Stimulated activated CD4-positive, alpha-beta T cell treated with anti-CD3 and anti-CD28 coated beads, TNF-alpha, amount 100 ng/mL, for 1 hour (primary cell): ENCODE measurements around the gene YY1AP1.
"Not testable (repeated sequence)": the region's sequence is repeated elsewhere in the genome, so short reads cannot be mapped to it uniquely, and the experiment has no call there.

Experiments used
- DNase-seq, 3 donors: peaks; one replicate each; pipeline ENCODE4 v3.0.0-alpha.2; 2020; ENCODE audit warnings: low read depth in 3 of 3, low spot score in 1 of 3

The YY1AP1 gene

DNA sequence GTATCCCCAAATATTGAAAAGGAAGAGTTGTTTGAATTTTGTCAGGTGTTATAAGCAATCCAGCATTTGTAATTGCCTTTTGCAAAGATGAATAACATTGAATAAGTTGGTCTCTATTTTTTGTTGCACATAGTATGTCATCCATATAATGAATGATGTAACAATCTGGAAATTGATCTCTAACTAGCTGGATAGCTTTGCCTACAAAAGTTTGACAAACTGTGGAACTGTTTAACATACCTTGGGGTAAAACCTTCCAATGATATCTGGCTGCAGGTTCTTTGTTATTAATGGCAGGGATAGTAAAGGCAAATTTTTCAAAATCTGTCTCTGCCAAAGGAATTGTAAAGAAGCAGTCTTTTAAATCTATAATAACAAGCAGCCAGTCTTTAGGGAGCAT lies 8.0 kb upstream of the YY1AP1 start:
- DNase-seq, result no peak

DNA sequence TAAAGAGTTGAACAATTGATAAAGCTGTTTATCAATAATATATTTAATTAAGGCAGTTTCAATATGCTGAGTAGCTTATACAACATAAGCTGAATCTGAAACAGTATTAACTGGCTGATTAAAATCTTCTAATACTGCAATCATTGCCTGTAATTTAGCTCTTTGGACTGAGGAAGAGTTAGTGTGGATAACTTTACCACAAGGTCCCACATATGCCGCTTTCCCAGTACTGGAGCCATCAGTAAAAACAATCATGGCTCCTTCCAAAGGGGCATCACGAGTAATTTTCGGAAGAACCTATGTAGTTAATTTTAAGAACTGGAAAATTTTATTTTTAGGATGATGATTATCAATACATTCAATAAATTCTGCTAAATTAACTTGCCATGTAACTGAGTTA lies 7.0 kb upstream of the YY1AP1 start:
- DNase-seq, result no peak

DNA sequence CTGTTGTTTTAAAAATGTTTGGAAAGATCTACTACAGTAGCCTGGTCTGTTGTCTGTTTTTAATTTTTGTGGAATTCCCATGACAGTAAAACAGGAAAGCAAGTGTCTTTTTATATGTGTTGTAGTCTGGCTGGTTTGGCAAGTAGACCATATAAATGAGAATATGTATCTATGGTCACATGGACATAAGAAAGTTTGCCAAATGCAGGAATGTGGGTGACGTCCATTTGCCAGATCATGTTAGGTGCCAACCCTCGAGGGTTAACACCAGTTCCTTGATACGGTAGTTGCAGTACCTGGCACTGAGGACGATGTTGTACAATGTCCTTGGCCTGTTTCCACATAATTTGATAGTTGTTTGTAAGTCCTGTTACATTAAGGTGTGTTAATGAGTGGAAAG lies 6.5 kb upstream of the YY1AP1 start:
- no peak for DNase-seq

DNA sequence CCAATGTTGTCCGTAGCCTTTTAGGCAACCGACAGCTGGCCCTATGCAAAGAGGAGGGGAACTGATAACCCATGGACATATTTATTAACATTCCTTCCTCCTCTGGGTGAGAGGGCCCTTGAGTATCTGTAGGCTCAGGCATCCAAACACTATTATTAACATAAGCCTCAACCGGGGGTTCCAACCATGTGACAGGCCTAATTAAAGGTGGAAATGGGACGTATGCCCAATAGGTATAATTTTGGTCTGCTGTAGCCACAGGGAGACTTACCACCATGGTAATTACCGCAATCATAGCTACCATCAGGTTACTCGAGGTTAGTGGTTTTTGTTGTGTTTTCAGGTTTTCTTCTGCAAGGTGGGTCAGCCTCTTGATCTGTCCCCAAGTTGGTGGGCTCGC lies 5.6 kb upstream of the YY1AP1 start:
- no peak for DNase-seq

DNA sequence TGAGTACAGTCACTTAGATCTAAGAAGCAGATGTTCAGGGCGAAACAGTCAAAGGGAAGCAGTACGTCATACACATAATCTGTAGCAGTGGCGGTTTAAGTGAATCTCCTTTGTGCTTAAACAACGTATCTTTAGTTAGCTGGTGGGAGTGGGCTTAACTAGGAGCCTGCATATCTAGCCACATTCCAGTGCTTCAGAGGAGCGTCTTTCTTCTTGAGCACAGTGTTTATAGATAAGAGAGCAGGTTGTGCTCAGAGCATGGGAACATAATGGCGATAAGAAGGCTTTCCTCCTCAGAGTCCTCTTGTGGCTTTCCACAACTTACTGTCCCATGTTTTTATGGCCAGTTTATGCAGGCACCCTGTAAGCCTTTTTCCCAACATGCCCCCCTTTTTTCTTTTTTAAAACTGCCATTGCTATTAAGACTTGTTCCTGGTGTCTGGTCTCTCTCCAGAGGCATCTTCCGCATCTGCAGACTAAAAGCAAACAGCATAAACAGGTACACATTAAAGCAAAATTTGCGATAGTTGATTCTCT lies 3.5 kb upstream of the YY1AP1 start:
- no peak for DNase-seq

DNA sequence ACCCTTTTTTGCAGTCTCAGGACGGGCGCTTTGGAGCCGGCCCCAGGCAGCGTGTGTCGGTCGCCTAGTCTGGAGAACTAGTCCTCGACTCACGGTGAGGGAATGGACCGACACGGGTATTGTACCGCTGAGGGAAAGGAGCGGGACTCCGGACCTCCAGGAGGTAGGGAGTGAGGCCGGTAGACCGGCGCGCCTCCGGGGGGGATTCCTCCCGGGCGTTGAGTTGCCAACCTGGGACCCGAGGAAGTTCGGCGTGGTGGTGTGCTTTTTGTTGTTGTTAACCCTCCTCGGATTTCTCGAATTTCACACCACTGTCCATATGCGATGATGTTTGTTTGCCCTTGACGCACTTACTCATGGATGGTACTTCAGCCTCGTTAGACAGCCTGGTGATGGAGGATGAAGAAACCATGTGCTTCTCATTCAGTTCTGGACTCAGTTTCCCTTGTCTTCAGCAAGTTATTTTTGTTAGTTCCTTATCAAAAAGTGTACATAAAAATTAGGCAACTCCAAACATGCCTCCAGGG lies 570 bp upstream of the YY1AP1 start, which contains the start of gene DAP3:
DAP3 (plus strand) TSS at position 11 of the 527 bp plus-strand sequence. CDS start 20,689 bp downstream, outside the sequence.
- DNase-seq, result not testable (repeated sequence)

DNA sequence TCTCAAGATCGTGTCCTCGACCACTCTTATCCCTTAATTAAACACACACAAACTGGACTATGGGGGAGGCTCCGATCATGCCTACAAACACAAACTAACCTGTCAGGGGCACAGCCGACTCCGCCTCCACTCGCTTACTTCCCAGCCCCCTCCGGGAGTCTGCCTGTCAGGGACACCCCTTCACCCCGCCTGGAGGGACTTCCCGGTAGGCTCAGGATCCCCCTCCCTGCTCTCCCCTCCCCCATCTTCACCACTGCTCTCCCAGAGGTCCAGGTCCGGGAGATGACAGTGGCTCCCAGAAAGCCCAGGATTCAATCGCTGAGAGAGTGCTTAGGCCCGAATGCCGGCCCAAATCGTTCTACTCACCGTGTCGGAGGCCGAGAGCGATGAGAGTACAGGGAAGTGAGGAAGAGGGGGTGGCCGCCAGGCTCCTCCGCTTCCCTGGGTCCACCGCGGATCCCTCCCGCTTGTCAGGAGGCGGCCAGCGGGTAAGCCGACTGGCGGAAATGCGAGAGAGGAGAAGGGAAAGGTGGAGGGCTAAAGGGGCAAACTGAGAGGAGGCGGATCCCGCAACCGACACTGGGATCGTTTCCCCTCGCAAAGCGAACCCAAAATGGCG lies 760 bp downstream of the YY1AP1 start:
- DNase-seq, result not testable (repeated sequence)

DNA sequence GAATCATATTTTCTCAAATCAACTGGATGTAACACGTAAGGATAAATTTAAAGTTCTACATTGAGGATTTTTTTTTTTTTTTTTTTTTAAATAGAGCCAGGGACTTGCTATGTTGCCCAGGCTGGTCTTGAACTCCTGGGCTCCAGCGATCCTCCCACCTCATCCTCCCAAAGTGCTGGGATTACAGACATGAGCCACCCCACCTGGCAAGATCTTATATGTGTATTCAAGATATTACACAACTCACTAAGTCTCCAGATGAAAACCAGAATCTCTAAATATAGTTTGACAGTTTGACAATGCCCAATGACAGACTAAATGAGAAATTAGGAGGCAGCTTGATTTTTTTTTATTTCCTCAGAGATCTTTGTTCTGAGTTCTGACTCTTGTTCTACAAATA lies 6.8 kb downstream of the YY1AP1 start:
- no peak for DNase-seq

DNA sequence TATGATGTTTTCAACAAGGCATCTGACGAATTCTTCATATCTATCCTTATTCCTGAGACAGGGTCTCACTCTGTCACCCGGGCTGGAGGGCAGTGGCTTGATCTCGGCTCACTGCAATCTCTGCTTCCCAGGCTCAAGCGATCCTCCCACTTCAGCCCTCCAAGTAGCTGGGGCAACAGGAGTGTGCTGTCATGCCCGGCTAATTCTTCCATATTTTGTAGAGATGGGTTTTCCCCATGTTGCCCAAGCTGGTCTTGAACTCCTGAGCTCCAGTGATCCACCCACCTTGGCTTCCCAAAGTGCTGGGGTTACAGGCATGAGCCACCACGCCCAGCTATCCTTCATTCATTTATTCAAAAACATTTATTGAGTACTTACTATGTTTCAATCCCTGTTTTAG lies 8.0 kb downstream of the YY1AP1 start:
- no peak for DNase-seq

DNA sequence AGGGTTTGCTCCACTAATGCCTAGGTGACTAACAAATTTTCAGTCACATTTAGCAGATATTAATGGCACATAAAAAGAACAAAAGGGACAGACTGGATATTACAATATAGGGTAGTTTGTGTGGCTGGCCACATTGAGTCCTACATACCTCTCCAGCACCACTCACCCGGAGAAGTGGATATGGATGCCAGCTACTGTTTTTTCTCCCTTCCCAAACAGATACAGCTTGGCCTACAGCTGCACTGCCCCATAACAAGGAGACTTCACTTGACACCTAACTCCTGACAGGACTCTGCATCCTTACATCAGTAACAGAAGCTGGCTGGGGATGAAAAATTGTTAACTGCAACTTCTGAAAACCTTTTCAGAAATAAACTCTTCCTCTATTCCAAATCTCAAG lies 9.6 kb downstream of the YY1AP1 start:
- not testable (repeated sequence) for DNase-seq

DNA sequence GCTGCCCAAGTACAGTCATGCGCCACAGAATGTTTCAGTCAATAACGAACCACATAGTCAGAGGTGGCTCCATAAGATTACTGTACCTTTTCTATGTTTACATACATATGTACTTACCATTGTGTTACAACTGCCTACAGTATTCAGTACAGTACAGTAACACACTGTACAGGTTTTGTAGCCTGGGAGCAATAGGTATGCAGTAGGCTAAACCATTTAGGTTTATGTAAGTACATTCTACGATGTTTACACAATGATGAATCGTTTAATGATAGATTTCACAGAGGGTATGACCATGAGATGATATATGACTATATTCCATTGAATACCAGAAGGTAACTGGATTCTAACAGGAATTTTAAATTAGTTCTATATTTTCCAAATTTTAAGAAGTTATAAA lies 10.5 kb downstream of the YY1AP1 start:
- no peak for DNase-seq

DNA sequence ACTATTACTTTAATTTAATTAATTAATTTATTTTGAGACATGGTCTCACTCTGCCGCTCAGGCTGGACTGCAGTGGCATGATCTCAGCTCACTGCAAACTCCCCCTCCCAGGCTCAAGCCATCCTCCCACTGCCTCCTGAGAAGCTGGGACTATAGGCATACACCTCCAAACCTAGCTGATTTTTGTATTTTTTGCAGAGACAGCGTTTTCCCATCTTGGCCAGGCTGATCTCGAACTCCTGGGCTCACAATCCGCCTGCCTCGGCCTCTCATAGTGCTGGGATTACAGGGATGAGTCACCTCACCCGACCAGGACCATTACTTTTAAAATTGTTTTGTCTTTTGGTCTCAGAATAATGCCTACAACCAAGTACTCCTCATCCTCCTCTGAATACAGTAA lies 15.6 kb downstream of the YY1AP1 start:
- DNase-seq, result no peak

DNA sequence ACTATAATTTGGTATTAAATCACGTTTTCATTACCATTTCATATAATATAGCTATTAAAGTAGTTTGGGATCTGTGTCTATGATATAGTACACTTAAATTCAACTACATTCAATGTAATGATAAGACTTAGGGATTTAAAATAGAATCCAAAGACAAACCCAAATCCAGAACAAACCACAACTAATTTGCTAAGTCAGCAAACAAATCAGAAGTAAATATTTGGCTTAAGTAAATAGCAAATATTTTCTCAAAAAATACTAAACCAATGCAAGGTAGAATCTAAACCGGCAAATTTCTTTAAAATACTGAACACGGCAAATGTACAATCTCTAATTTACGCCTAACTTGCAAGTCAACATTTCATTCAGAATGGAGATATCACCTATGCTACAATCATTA lies 16.8 kb downstream of the YY1AP1 start:
- DNase-seq, result no peak

DNA sequence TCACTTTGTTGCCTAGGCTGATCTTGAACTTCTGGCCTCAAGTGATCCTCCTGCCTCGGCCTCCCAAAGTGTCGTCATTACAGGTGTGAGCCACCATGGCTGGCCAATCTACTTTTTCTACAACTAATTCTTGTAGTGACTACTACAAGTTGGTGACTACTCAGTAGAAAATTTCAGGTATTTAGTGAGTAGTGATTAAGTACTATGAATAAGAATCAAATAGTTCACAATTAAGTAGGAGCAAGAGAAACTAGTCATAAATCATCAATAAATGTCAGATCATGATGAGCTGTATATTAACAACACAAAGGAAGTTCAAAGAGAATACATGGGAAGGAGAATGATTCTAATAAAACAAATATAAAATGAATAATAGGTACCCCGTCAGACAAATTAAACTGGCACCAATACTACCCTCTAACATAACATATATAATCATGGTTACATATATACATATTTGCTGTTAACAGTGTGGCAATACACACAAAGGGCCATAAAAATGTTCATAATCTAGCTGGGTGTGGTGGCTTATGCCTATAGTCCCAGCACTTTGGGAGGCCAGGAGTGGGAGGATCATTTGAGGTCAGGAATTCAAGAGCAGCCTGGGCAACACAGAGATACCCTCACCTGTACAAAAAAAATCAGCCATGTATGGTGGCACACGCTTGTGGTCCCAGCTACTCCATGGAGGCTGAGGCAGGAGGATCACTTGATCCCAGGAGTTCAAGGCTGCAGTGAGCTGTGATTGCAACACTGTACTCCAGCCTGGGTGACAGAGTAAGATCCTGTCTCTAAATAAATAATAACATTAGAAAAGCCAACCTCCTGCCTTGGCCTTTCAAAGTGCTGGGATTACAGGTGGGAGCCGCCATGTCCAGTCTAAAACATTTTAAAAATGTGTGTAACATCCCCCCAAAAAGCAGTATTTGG lies 19.1 kb downstream of the YY1AP1 start:
- DNase-seq, result no peak

DNA sequence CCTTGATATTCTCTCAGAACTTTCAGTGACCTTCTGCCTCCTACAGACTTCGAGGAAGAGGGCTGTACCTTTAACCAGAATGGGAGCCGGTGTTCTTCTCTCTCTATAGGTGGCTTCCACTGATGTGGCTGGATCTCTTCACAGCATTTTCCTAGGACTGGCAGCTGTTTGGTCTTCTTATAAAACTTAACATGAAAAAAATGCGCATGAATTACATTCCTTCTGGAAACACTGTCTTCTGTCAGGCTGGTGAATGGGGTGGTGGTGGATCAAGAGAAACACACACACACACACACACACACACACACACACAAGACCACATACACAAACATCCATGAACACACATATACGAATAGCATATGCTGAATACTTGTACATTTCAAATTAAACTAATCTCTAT lies 27.3 kb downstream of the YY1AP1 start:
- DNase-seq, result not testable (repeated sequence)

DNA sequence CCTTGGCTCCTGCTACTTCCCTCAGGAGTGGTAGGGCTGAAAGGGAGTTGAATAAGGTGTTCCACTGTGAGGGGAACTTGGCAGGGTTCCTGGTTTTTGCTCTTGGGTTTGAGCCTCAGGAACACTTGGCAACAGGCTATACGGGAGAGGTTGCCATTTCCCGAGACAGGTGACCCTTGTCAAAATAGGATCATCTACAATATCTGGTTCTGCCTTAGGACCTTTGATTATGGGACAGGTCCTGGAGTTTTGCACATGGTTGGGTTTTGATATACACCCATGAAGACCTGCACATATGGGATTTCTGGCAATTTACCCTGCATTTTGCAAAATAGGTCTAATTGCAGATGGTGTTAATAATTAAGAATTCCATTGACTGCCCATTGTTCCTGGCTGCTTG lies 31.1 kb downstream of the YY1AP1 start:
- no peak for DNase-seq

DNA sequence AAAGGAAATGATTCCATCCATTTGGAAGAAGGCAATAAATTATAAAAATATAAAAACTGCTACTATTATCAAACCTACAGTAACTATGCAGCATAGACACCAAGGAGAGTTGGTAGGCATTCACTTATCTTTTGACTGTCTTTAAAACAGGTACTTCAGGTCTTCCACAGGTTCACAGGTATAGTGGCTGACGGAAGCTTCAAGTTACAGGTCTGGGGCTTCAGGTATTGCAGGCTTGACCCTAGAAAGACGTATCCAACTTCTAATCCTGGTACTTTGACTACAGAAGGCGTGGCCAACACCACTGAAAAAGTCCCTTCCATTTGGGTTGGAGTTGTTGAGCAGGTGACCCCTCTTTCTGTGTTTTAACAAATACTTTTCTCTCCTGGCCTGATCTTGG lies 35.6 kb downstream of the YY1AP1 start:
- DNase-seq, result no peak

DNA sequence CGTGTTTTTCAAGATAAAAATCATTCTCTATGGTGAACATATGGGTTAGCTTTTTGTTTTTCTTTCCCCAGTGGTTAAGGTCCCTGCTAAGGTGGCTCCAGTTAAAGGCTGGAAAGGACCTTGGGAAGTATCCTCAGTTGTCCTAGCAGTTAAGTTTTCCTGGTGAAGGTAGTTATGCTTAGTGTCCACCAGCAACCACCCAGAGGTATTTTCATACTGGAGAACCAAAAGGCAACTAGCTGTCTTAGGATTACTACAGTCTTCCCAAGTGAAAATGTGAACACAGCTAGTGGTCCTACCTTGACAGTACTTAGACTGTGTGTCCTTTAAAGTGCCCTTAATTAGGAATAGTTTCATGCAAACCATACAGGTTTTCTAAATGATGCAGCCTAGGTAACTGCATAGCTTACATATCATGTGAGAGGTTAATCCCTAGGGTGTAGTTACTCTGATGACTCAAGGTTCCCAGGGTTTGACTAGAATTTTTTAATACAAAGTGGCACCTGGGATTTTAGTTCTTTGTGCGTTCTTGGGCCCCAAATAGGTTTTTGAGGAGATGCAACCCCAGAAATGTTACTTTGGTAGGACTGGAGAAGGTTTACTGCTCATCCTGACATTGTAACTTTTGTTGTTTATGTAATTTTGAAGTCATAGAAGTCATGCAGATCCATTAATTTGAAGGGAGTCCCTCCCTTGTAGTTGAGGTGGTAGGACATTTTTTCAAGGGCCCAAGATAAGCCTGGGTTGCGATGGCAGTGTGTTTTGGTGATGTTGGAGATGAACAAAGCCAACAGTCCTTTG lies 36.5 kb downstream of the YY1AP1 start:
- DNase-seq, result no peak

DNA sequence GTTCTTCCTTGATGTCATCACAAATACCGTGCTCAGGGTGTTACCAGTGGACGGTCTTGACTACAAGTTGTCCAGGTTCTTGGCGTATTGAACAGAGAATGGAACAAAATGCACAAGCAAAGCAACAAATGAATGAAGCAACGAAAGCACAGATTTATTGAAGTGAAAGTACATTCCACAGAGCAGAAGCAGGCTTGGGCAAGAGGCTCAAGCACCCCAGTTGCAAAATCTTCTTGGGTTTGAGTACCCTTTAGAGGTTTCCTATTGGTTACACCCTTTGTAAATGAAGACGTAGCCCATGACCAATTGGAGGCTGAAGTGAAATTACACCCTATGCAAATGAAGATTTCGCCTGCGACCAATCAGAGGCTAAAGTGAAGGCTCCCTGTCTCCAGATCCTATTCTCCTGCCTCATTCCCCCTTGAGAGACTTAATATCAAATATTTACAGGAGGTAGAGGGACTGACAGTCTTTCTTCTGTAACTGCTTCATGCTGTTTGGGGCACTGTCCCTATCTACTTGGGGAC lies 38.3 kb downstream of the YY1AP1 start:
- no peak for DNase-seq

DNA sequence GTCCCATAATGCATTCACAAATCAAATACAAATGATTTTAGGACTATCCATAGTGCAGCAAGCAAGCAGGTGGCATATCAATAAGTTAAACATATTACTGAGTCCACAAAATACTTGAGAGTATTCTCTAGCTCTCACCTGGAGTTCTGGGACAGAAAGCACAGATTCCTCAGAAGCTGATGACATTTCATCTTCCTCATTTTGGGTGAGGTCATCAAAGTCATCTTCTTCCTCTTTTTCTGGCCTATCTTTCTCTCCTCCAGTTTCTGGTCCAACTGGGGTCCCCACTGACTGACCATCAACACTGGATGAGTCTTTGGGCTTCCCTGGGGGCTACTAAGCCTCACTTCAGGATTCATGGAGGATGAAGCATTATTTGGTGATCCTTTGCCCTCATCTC lies 38.9 kb downstream of the YY1AP1 start:
- no peak for DNase-seq
